ENCODE measurements around the gene C2orf49.

C2orf49 gene

GRCh38 chr2:105373895-105374401 is 36.6 kb downstream of the C2orf49 start:
- peaks cover 6% of the 10 kb centered on the region; the same call in 1 of the 2 replicates for H3K79me2 ChIP-seq (ENCODE audit: low read length)
- no peaks in the 10 kb centered on the region for H3K27me3 ChIP-seq (replicated peaks; ENCODE audit: insufficient read depth, low read length)
- no peaks in the 10 kb centered on the region for H3K36me3 ChIP-seq (replicated peaks; ENCODE audit: insufficient read depth, low read length)

GRCh38 chr2:105375001-105375561 is 37.7 kb downstream of the C2orf49 start:
- H3K27ac ChIP-seq (ENCODE audit: low read length): no peak overlapping the region
- H3K4me1 ChIP-seq (ENCODE audit: low read length): peaks cover 16% of the 10 kb centered on the region
- H3K9ac ChIP-seq (ENCODE audit: low read length): no peak overlapping the region
- H2AFZ ChIP-seq (ENCODE audit: low read length): no peak overlapping the region
- H3K79me2 ChIP-seq (ENCODE audit: low read length): peaks cover 6% of the 10 kb centered on the region; the same call in 1 of the 2 replicates
- no peak for DNase-seq
- no peaks in the 10 kb centered on the region for H3K36me3 ChIP-seq (replicated peaks; ENCODE audit: insufficient read depth, low read length)
- peak overlapping the region; percentile 94; the same call in 1 of the 2 replicates for H3K4me2 ChIP-seq (ENCODE audit: low read depth, low read length)
- H3F3A ChIP-seq (ENCODE audit: insufficient read depth, low read length): peaks cover 6% of the 10 kb centered on the region
- H4K20me1 ChIP-seq (ENCODE audit: insufficient read depth, low read length): no peaks in the 10 kb centered on the region
- no peaks in the 10 kb centered on the region for H3K27me3 ChIP-seq (replicated peaks; ENCODE audit: insufficient read depth, low read length)
- no peaks in the 10 kb centered on the region for H3K9me3 ChIP-seq (replicated peaks; ENCODE audit: insufficient read depth, low read length)
- H3K4me3 ChIP-seq (ENCODE audit: low read length): no peak overlapping the region
- TF ChIP-seq EZH2 (optimal IDR thresholded peaks at IDR 0.05; ENCODE audit: low read depth, low read length): no peak
- no peak for TF ChIP-seq EZH2phosphoT487 (IDR thresholded peaks at IDR 0.05; ENCODE audit: low read length)
- H3K9me2 ChIP-seq (replicated peaks; ENCODE audit: insufficient read depth, low read length): no peaks in the 10 kb centered on the region

More at GRCh38 chr2:105373895-105374401, 36.6 kb downstream of the C2orf49 start:
- TF ChIP-seq EZH2phosphoT487 (IDR thresholded peaks at IDR 0.05; ENCODE audit: low read length): no peak
- TF ChIP-seq CTCF (IDR thresholded peaks at IDR 0.05; ENCODE audit: low read length): no peak
- no peak for TF ChIP-seq EZH2 (optimal IDR thresholded peaks at IDR 0.05; ENCODE audit: low read depth, low read length)
- Histone ChIP-seq H3K27ac (ENCODE audit: low read length) (peak overlapping the region; percentile 81), H4K20me1 (ENCODE audit: insufficient read depth, low read length) (no peaks in the 10 kb centered on the region), H3K9ac (ENCODE audit: low read length) (peak overlapping the region; percentile 65), H3K4me3 (ENCODE audit: low read length) (peak overlapping the region; percentile 69), H3K9me2 (replicated peaks; ENCODE audit: insufficient read depth, low read length) (no peaks in the 10 kb centered on the region), H2AFZ (ENCODE audit: low read length) (peak overlapping the region; percentile 85), H3K4me2 (ENCODE audit: low read depth, low read length) (peak overlapping the region; percentile 94), H3F3A (ENCODE audit: insufficient read depth, low read length) (peaks cover 6% of the 10 kb centered on the region), H3K4me1 (ENCODE audit: low read length) (peaks cover 16% of the 10 kb centered on the region), H3K9me3 (replicated peaks; ENCODE audit: insufficient read depth, low read length) (no peaks in the 10 kb centered on the region)
- DNase-seq: peak; percentile 91

- Histone ChIP-seq H3K79me2 (ENCODE audit: low read length) (peaks cover 6% of the 10 kb centered on the region; the same call in 1 of the 2 replicates), H3K4me2 (ENCODE audit: low read depth, low read length) (no peak overlapping the region), H3K4me1 (ENCODE audit: low read length) (peaks cover 16% of the 10 kb centered on the region), H3K9me2 (replicated peaks; ENCODE audit: insufficient read depth, low read length) (no peaks in the 10 kb centered on the region), H4K20me1 (ENCODE audit: insufficient read depth, low read length) (no peaks in the 10 kb centered on the region), H3K9me3 (replicated peaks; ENCODE audit: insufficient read depth, low read length) (no peaks in the 10 kb centered on the region), H3K27me3 (replicated peaks; ENCODE audit: insufficient read depth, low read length) (no peaks in the 10 kb centered on the region), H3K36me3 (replicated peaks; ENCODE audit: insufficient read depth, low read length) (no peaks in the 10 kb centered on the region), H3K27ac (ENCODE audit: low read length) (no peak overlapping the region), H3K4me3 (ENCODE audit: low read length) (no peak overlapping the region), H2AFZ (ENCODE audit: low read length) (no peak overlapping the region), H3F3A (ENCODE audit: insufficient read depth, low read length) (peaks cover 6% of the 10 kb centered on the region), H3K9ac (ENCODE audit: low read length) (no peak overlapping the region)
- TF ChIP-seq EZH2phosphoT487 (IDR thresholded peaks at IDR 0.05; ENCODE audit: low read length): no peak
- no peak for TF ChIP-seq CTCF (IDR thresholded peaks at IDR 0.05; ENCODE audit: low read length)
- no peak for TF ChIP-seq EZH2 (optimal IDR thresholded peaks at IDR 0.05; ENCODE audit: low read depth, low read length)
- no peak for DNase-seq
Observed at GRCh38 chr2:105376010-105376409, 38.7 kb downstream of the C2orf49 start.

- DNase-seq: no peak
- no peak for TF ChIP-seq EZH2phosphoT487 (IDR thresholded peaks at IDR 0.05; ENCODE audit: low read length)
- no peak for TF ChIP-seq CTCF (IDR thresholded peaks at IDR 0.05; ENCODE audit: low read length)
- TF ChIP-seq EZH2 (optimal IDR thresholded peaks at IDR 0.05; ENCODE audit: low read depth, low read length): no peak
- Histone ChIP-seq H3K4me1 (ENCODE audit: low read length) (peaks cover 16% of the 10 kb centered on the region), H3K4me3 (ENCODE audit: low read length) (no peak overlapping the region), H3K27me3 (replicated peaks; ENCODE audit: insufficient read depth, low read length) (no peaks in the 10 kb centered on the region), H3K9me3 (replicated peaks; ENCODE audit: insufficient read depth, low read length) (no peaks in the 10 kb centered on the region), H3K27ac (ENCODE audit: low read length) (no peak overlapping the region), H3K4me2 (ENCODE audit: low read depth, low read length) (no peak overlapping the region), H4K20me1 (ENCODE audit: insufficient read depth, low read length) (no peaks in the 10 kb centered on the region), H3K9me2 (replicated peaks; ENCODE audit: insufficient read depth, low read length) (no peaks in the 10 kb centered on the region), H3K36me3 (replicated peaks; ENCODE audit: insufficient read depth, low read length) (no peaks in the 10 kb centered on the region), H3K9ac (ENCODE audit: low read length) (no peak overlapping the region), H2AFZ (ENCODE audit: low read length) (no peak overlapping the region), H3K79me2 (ENCODE audit: low read length) (peaks cover 6% of the 10 kb centered on the region; the same call in 1 of the 2 replicates), H3F3A (ENCODE audit: insufficient read depth, low read length) (peaks cover 6% of the 10 kb centered on the region)
Observed at GRCh38 chr2:105376789-105377240, 39.5 kb downstream of the C2orf49 start.

All from MM.1S (cell line).